ENCODE data around the gene POLR3F. TPM values are rescaled to one million over a fixed set of nuclear protein-coding genes. Genes with fewer than 3 reads are reported as not detected.

Gene POLR3F
- total RNA-seq, 1 donor from 2014 or later: 10.7 TPM

DNA sequence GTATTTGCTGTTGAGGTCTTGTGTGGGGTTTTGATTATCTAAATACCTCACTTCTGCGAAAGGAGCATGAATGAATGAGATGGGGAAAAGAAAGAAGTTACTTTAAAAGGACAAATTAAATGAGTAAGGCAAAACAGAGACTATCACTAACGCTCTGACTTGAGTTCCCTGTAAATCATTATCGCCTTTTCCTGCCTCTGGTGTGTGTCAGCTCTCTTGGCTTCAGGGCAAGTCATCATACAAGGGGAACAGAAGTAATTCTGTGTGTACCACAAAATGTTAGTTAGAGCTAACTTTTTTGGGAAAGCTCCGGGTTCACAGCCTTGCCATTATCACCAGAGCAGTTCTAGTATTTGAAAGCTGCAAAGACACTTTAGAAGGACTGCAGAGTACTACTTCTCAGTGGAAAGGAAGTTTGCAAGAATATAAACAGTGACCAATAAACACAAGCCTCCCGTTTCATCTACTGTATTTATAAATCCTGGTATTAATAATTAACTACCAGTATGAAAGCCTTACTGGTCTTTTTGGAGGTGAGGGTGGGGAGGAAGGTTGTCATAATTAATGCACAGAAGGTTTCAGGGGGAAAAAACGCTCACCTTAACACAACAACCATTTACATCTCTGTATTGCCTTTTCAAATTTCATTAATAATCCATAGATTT lies 1.5 kb upstream of the POLR3F start:
- H3K36me3 Mint-ChIP-seq: no peaks in the 10 kb centered on the region
- peaks cover 9% of the 10 kb centered on the region for H3K4me1 Mint-ChIP-seq (ENCODE audit: unreplicated experiment)
- no peaks in the 10 kb centered on the region for H3K27me3 Mint-ChIP-seq
- no peak for DNase-seq (ENCODE audit: extremely low spot score, unreplicated experiment)
- peak overlapping the region; percentile 92 for H3K4me3 Mint-ChIP-seq
- TF ChIP-seq CTCF (conservative IDR thresholded peaks at IDR 0.05): no peak
- H3K9me3 Mint-ChIP-seq: no peaks in the 10 kb centered on the region
- peak overlapping the region; percentile 99 for H3K27ac Mint-ChIP-seq

DNA sequence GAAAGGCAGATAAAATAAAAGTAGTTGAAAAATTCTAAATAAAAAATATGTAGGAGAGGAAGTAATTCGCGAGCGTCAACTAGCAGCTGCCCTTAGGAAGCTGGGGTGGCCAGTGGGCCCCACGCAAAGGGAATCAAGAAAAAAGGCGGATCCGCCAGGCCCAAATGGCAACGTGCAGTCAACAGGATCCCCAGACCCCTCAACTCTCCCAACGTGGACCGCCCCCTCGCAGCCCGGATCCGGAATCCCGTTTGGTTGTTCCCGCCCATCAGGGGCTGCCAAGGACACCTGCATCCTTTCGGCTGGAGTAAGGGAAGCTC lies 656 bp upstream of the POLR3F start:
- Mint-ChIP-seq H3K36me3 (no peaks in the 10 kb centered on the region), H3K4me3 (peak overlapping the region; percentile 92), H3K4me1 (ENCODE audit: unreplicated experiment) (peaks cover 9% of the 10 kb centered on the region), H3K27me3 (no peaks in the 10 kb centered on the region), H3K27ac (peak overlapping the region; percentile 99), H3K9me3 (no peaks in the 10 kb centered on the region)
- no peak for DNase-seq (ENCODE audit: extremely low spot score, unreplicated experiment)
- TF ChIP-seq CTCF (conservative IDR thresholded peaks at IDR 0.05): no peak

GRCh38 chr20:18477218-18477617 lies 10.0 kb downstream of the POLR3F start:
- peaks cover 23% of the 10 kb centered on the region for H3K36me3 Mint-ChIP-seq
- H3K4me3 Mint-ChIP-seq: no peak overlapping the region
- no peak overlapping the region for H3K27ac Mint-ChIP-seq
- H3K4me1 Mint-ChIP-seq (ENCODE audit: unreplicated experiment): no peaks in the 10 kb centered on the region
- H3K9me3 Mint-ChIP-seq: no peaks in the 10 kb centered on the region
- TF ChIP-seq CTCF (conservative IDR thresholded peaks at IDR 0.05): no peak
- DNase-seq (ENCODE audit: extremely low spot score, unreplicated experiment): no peak
- no peaks in the 10 kb centered on the region for H3K27me3 Mint-ChIP-seq

GRCh38 chr20:18477821-18478220 lies 10.6 kb downstream of the POLR3F start:
- H3K9me3 Mint-ChIP-seq: no peaks in the 10 kb centered on the region
- TF ChIP-seq CTCF (conservative IDR thresholded peaks at IDR 0.05): no peak
- H3K4me1 Mint-ChIP-seq (ENCODE audit: unreplicated experiment): no peaks in the 10 kb centered on the region
- H3K4me3 Mint-ChIP-seq: no peak overlapping the region
- H3K36me3 Mint-ChIP-seq: peaks cover 29% of the 10 kb centered on the region
- DNase-seq (ENCODE audit: extremely low spot score, unreplicated experiment): no peak
- H3K27me3 Mint-ChIP-seq: no peaks in the 10 kb centered on the region
- H3K27ac Mint-ChIP-seq: no peak overlapping the region

- no peak overlapping the region for H3K4me3 Mint-ChIP-seq
- H3K36me3 Mint-ChIP-seq: peaks cover 35% of the 10 kb centered on the region
- TF ChIP-seq CTCF (conservative IDR thresholded peaks at IDR 0.05): no peak
- DNase-seq (ENCODE audit: extremely low spot score, unreplicated experiment): no peak
- H3K27ac Mint-ChIP-seq: no peak overlapping the region
- no peaks in the 10 kb centered on the region for H3K27me3 Mint-ChIP-seq
- H3K4me1 Mint-ChIP-seq (ENCODE audit: unreplicated experiment): no peaks in the 10 kb centered on the region
- no peaks in the 10 kb centered on the region for H3K9me3 Mint-ChIP-seq
Measured at GRCh38 chr20:18481596-18481995, 14.4 kb downstream of the POLR3F start.

GRCh38 chr20:18488301-18488700 lies 21.1 kb downstream of the POLR3F start:
- Mint-ChIP-seq H3K9me3 (no peaks in the 10 kb centered on the region), H3K36me3 (peaks cover 29% of the 10 kb centered on the region), H3K27ac (no peak overlapping the region), H3K4me1 (ENCODE audit: unreplicated experiment) (peaks cover under 1% of the 10 kb centered on the region), H3K4me3 (no peak overlapping the region), H3K27me3 (no peaks in the 10 kb centered on the region)
- TF ChIP-seq CTCF (conservative IDR thresholded peaks at IDR 0.05): no peak
- no peak for DNase-seq (ENCODE audit: extremely low spot score, unreplicated experiment)
